Prostate gland (tissue), 2 donors: ENCODE measurements around the gene ST6GAL1. TPM values are rescaled to one million over a fixed set of nuclear protein-coding genes. Genes with fewer than 3 reads are reported as not detected.
"Not testable (repeated sequence)": the region's sequence is repeated elsewhere in the genome, so short reads cannot be mapped to it uniquely, and the experiment has no call there.

ENCODE experiments used
- DNase-seq: peaks from one replicate; pipeline ENCODE4 v3.0.0-alpha.2; 2019; ENCODE audit warnings: low spot score
- H3K27ac ChIP-seq, 2 donors: fragments of 200-600 bp; sonication (generic); 2 replicates each; pipeline ENCODE4 v1.5.1; 2017 to 2019
- H3K27me3 ChIP-seq: fragments of 200-600 bp; sonication (generic); replicated peaks from 2 replicates; pipeline ENCODE4 v1.5.1; 2019; ENCODE audit not compliant: insufficient read depth
- H3K36me3 ChIP-seq, 2 donors: fragments of 200-600 bp; sonication (generic); 1 replicate in 1 of 2; 2 replicates in 1 of 2; pipeline versions ENCODE4 v1.5.1 to v1.8.1; 2017 to 2019
- H3K4me1 ChIP-seq: fragments of 200-600 bp; sonication (generic); replicated peaks from 2 replicates; pipeline ENCODE4 v1.5.1; 2019
- H3K4me3 ChIP-seq, 2 donors: fragments of 200-600 bp; sonication (generic); 2 replicates each; pipeline ENCODE4 v1.5.1; 2017 to 2019
- H3K9me3 ChIP-seq: fragments of 200-600 bp; sonication (generic); 2 replicates; pipeline ENCODE4 v1.5.1; 2017
- CTCF ChIP-seq, 4 experiments: fragments of 200-600 bp in 2 of 4; fragments of 450-650 bp in 2 of 4; sonication (generic) in 2 of 4; IDR thresholded peaks; 1 replicate in 3 of 4; 2 replicates in 1 of 4; pipeline ENCODE4 v1.5.1; 2016 to 2019; ENCODE audit warnings: antibody characterized with exemption in 4 of 4, mild to moderate bottlenecking in 2 of 4, moderate library complexity in 2 of 4
- POLR2A ChIP-seq: fragments of 450-650 bp; IDR thresholded peaks from one replicate; pipeline ENCODE4 v1.6.1; 2016; ENCODE audit warnings: antibody characterized with exemption, mild to moderate bottlenecking
- POLR2AphosphoS5 ChIP-seq: sonication (generic); formaldehyde crosslinking; IDR thresholded peaks from one replicate; pipeline ENCODE4 v1.6.1; 2017; ENCODE audit warnings: antibody characterized with exemption
- WGBS: methylation state at CpG from one replicate; pipeline ENCODE4 v1.1.5; 2018; 5-methylcytosine and 5-hydroxymethylcytosine counted together
- intact Hi-C: fragments of 100-400 bp; cut with DNase I; formaldehyde crosslinking; loops from one replicate; pipeline ENCODE4 v1.14.2; 2022
- total RNA-seq, 2 donors: library from RNA; depleted of rRNA; stranded (reverse); fragments of >200 nt; gene quantifications; one replicate each; pipeline ENCODE4 v1.1.0, GENCODE V29; 2016

ST6GAL1 gene
- total RNA-seq, 2 donors from 2014 or later = 101 to 225 TPM

- Histone ChIP-seq H3K36me3 (no peaks in the 10 kb centered on the region), H3K4me1 (no peaks in the 10 kb centered on the region), H3K27ac (no peak overlapping the region), H3K4me3 (no peak overlapping the region), H3K9me3 (no peaks in the 10 kb centered on the region), H3K27me3 (no peaks in the 10 kb centered on the region)
- DNase-seq = no peak
- WGBS = 85% methylated on average over 5 of the region's 5 CpGs
- no peak for TF ChIP-seq CTCF (IDR thresholded peaks at IDR 0.05)
- intact Hi-C loops = no loop called here
Observed at GRCh38 chr3:187049462-187050101, 119.3 kb downstream of the ST6GAL1 start.

DNA sequence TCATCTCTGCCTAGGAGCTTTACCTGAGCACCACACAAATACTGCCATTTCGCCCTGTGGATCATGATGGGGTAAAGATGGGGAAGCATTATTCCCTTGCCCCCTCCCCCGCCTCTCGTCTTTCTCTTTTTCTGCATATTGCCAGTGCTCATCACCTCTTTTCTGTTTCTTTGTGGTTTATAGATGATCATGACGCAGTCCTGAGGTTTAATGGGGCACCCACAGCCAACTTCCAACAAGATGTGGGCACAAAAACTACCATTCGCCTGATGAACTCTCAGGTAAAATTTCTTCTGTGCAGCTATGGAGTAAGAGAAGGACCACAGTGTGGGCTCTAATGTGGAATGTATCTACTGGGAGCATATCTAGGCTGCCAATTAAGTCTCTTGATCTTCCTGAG lies 120.7 kb downstream of the ST6GAL1 start:
- Histone ChIP-seq H3K27ac (no peak overlapping the region), H3K4me1 (no peaks in the 10 kb centered on the region), H3K9me3 (no peaks in the 10 kb centered on the region), H3K27me3 (no peaks in the 10 kb centered on the region), H3K4me3 (no peak overlapping the region), H3K36me3 (no peaks in the 10 kb centered on the region)
- DNase-seq = no peak
- 94% methylated on average over 5 of the region's 5 CpGs for WGBS
- TF ChIP-seq POLR2A (no peak), CTCF (IDR thresholded peaks at IDR 0.05) (no peak), POLR2AphosphoS5 (no peak)
- intact Hi-C loops = no loop called here

- 92% methylated on average over 3 of the region's 3 CpGs for WGBS
Observed at GRCh38 chr3:187051724-187052366, 121.5 kb downstream of the ST6GAL1 start.

GRCh38 chr3:187052427-187052826 lies 122.1 kb downstream of the ST6GAL1 start:
- intact Hi-C loops, H3K4me3 ChIP-seq, H3K4me1 ChIP-seq, H3K36me3 ChIP-seq, H3K27ac ChIP-seq, H3K9me3 ChIP-seq, H3K27me3 ChIP-seq, DNase-seq: not testable (repeated sequence)
- 98% methylated on average over 2 of the region's 2 CpGs for WGBS

More at GRCh38 chr3:187051724-187052366, 121.5 kb downstream of the ST6GAL1 start:
- Histone ChIP-seq H3K27ac (no peak overlapping the region), H3K4me1 (no peaks in the 10 kb centered on the region), H3K4me3 (no peak overlapping the region), H3K36me3 (no peaks in the 10 kb centered on the region), H3K27me3 (no peaks in the 10 kb centered on the region), H3K9me3 (no peaks in the 10 kb centered on the region)
- DNase-seq = no peak
- no peak for TF ChIP-seq POLR2A
- no peak for TF ChIP-seq POLR2AphosphoS5
- no peak for TF ChIP-seq CTCF (IDR thresholded peaks at IDR 0.05)
- intact Hi-C loops = no loop called here

- DNase-seq, H3K27ac ChIP-seq, H3K9me3 ChIP-seq, H3K4me3 ChIP-seq, H3K27me3 ChIP-seq, H3K36me3 ChIP-seq, H3K4me1 ChIP-seq, intact Hi-C loops: not testable (repeated sequence)
- 98% methylated on average over 2 of the region's 2 CpGs for WGBS
Observed at GRCh38 chr3:187054433-187054832, 124.1 kb downstream of the ST6GAL1 start.

- H3K4me3 ChIP-seq, H3K36me3 ChIP-seq, H3K27me3 ChIP-seq, H3K4me1 ChIP-seq, H3K27ac ChIP-seq, DNase-seq, intact Hi-C loops, H3K9me3 ChIP-seq: not testable (repeated sequence)
- 87% methylated on average over 9 of the region's 10 CpGs for WGBS
Observed at GRCh38 chr3:187057803-187058202, 127.5 kb downstream of the ST6GAL1 start.
